BE2C (cell line): Measurements from ENCODE around the gene TRANK1.

Source experiments
- DNase-seq: peaks from one replicate; pipeline ENCODE4 v3.0.0-alpha.2; 2020
- H3K27me3 ChIP-seq: fragments of 250-450 bp; sonication (Bioruptor Pico); 2 replicates; pipeline ENCODE4 v1.5.1; 2020; ENCODE audit warnings: mild to moderate bottlenecking
- H3K36me3 ChIP-seq: fragments of 250-450 bp; sonication (Bioruptor Pico); 2 replicates; pipeline ENCODE4 v1.5.1; 2020; ENCODE audit warnings: mild to moderate bottlenecking
- H3K4me1 ChIP-seq: fragments of 250-450 bp; sonication (Bioruptor Pico); 2 replicates; pipeline ENCODE4 v1.5.1; 2020
- H3K4me3 ChIP-seq: 2 replicates; pipeline ENCODE4 v1.5.1; 2011; ENCODE audit warnings: low read depth, low read length
- H3K9me3 ChIP-seq: fragments of 250-450 bp; sonication (Bioruptor Pico); 2 replicates; pipeline ENCODE4 v1.5.1; 2020
- CTCF ChIP-seq: IDR thresholded peaks from 2 replicates; pipeline ENCODE4 v1.5.1; 2012; ENCODE audit warnings: mild to moderate bottlenecking, low read depth, low read length

The TRANK1 gene

GRCh38 chr3:36926292-36926897, 18.5 kb downstream of the TRANK1 start:
- no peaks in the 10 kb centered on the region for H3K4me1 ChIP-seq
- no peak for DNase-seq
- H3K4me3 ChIP-seq: no peak overlapping the region
- H3K36me3 ChIP-seq: no peaks in the 10 kb centered on the region
- no peaks in the 10 kb centered on the region for H3K27me3 ChIP-seq
- H3K9me3 ChIP-seq: no peaks in the 10 kb centered on the region
- no peak for TF ChIP-seq CTCF

- no peaks in the 10 kb centered on the region for H3K27me3 ChIP-seq
- H3K9me3 ChIP-seq: no peaks in the 10 kb centered on the region
- no peak for TF ChIP-seq CTCF
- H3K4me3 ChIP-seq: no peak overlapping the region
- DNase-seq: no peak
- H3K36me3 ChIP-seq: no peaks in the 10 kb centered on the region
- H3K4me1 ChIP-seq: no peaks in the 10 kb centered on the region
Observed at GRCh38 chr3:36924744-36925521, 19.9 kb downstream of the TRANK1 start.

GRCh38 chr3:36923981-36924743, 20.7 kb downstream of the TRANK1 start:
- no peaks in the 10 kb centered on the region for H3K36me3 ChIP-seq
- H3K4me3 ChIP-seq: no peak overlapping the region
- H3K27me3 ChIP-seq: no peaks in the 10 kb centered on the region
- DNase-seq: no peak
- no peaks in the 10 kb centered on the region for H3K4me1 ChIP-seq
- H3K9me3 ChIP-seq: no peaks in the 10 kb centered on the region
- no peak for TF ChIP-seq CTCF

GRCh38 chr3:36923523-36923943, 21.3 kb downstream of the TRANK1 start:
- DNase-seq: no peak
- Histone ChIP-seq H3K36me3 (no peaks in the 10 kb centered on the region), H3K9me3 (no peaks in the 10 kb centered on the region), H3K27me3 (no peaks in the 10 kb centered on the region), H3K4me1 (no peaks in the 10 kb centered on the region), H3K4me3 (no peak overlapping the region)
- no peak; the same call in 1 of the 2 replicates for TF ChIP-seq CTCF

GRCh38 chr3:36920884-36921567, 23.8 kb downstream of the TRANK1 start:
- no peak for DNase-seq
- Histone ChIP-seq H3K36me3 (no peaks in the 10 kb centered on the region), H3K27me3 (no peaks in the 10 kb centered on the region), H3K9me3 (no peaks in the 10 kb centered on the region), H3K4me3 (no peak overlapping the region), H3K4me1 (no peaks in the 10 kb centered on the region)
- no peak for TF ChIP-seq CTCF
